Esophagus muscularis mucosa (tissue), 3 donors: ENCODE results near the gene IL1RL2.

Experiments used
- CTCF ChIP-seq, 3 experiments: fragments of 200-600 bp in 2 of 3; fragments of 450-650 bp in 1 of 3; sonication (generic) in 2 of 3; IDR thresholded peaks; one replicate each; pipeline ENCODE4 v1.5.1; 2017 to 2019; ENCODE audit warnings: antibody characterized with exemption in 3 of 3, mild to moderate bottlenecking in 2 of 3, moderate library complexity in 1 of 3
- POLR2A ChIP-seq: fragments of 450-650 bp; IDR thresholded peaks from one replicate; pipeline ENCODE4 v1.6.1; 2017; ENCODE audit warnings: antibody characterized with exemption, moderate library complexity, mild to moderate bottlenecking, low read depth

GRCh38 chr2:102140377-102140776 is 46.4 kb upstream of the IL1RL2 start:
- no peak for TF ChIP-seq CTCF (IDR thresholded peaks at IDR 0.05)
- no peak for TF ChIP-seq POLR2A
